Stimulated activated CD8-positive, alpha-beta memory T cell treated with anti-CD3 and anti-CD28 coated beads, Interleukin-4, amount 100 ng/mL, for 48 hours (primary cell): Measurements from ENCODE around the gene RPL7A.
A peak's percentile ranks its signal among the peaks of the same experiment; 100 is the strongest.
"Not testable (repeated sequence)": the region's sequence is repeated elsewhere in the genome, so short reads cannot be mapped to it uniquely, and the experiment has no call there.

Source experiments
- DNase-seq: peaks from one replicate; pipeline ENCODE4 v3.0.0-alpha.2; 2020

Gene RPL7A

DNA sequence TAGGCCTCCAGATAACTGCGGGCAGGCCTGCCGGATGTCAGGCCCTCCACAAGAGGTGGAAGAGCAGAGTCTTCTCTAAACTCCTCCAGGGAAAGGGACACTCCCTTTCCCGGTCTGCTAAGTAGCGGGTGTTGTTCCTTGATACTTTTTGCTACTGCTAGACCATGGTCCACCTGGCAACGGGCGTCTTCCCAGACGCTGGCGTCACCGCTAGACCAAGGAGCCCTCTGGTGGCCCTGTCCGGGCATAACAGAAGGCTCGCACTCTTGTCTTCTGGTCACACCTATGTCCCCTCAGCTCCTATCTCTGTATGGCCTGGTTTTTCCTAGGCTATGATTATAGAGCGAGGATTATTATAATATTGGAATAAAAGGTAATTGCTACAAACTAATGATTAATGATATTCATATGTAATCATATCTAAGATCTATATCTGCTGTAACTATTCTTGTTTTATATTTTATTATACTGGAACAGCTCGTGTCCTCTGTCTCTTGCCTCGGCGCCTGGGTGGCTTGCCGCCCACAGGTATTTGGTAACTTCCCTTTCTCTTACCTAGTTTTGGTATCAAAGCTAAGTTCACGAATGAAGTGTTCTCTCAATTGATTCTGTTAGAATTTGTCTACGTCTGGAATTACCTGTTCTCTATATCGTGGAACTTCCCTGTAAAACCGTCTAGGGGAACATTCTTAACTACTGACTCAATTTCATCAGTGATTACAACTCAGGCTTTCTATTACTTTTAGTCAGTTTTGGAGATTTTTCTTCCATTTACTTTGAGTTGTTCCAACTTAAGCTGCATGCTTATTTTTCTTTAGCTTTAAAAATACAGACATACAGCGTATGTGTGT lies 18.5 kb upstream of the RPL7A start:
- not testable (repeated sequence) for DNase-seq

DNA sequence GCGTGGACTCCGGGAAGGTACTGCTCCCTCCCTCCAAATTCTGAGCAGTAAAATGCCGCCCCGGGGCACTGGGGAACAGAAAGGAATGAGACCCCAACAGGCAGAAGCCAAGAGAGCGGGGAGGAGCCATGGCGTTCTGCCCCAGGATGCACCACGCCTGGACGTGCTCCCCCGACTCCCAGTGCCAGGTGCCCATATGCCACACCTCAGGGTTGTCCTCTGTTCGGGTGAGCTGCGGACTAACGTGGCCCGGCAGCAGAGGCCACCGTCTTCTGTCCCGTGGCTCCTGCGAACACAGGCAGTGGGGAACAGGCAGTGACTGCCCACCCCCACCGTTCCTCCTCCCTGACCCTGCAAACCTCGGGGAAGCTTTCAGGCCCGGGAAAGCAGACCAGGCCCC lies 16.8 kb upstream of the RPL7A start:
- no peak for DNase-seq

DNA sequence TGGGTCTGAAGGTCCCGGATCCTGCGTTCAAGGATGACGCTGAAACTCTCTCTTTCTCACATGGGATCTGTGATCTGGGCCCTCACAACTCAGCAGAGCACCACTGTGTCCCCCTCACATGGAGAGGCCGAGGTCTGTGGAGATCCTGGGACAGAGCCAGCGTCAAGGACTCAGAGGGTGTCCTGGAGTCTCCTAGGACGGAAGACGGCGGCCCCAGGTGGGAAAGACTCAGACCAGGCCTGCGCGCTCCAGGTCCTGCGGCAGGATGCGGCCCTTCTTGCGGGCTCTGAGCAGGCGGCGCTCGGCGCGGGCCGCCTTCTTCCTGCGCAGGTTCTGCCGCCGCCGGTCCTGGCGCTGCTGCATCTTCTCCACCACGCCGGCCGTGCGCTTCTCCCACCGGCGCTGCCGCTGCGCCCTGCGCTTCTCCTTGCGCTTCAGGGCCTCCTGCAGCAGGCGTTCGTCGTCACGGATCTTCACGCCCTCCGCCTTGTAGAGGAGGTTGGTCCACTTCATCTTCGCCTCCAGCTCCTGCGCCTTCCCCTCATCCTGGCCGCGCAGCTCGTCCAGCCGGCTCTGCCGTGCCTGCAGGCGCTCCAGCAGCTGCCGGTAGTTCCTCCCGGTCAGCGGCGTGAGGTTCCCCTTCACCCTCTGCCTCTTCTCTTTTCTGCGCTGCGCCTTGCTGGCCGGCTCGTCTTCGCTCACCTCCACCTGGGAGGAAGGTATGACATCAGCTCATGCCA lies 16.2 kb upstream of the RPL7A start:
- DNase-seq, result no peak

DNA sequence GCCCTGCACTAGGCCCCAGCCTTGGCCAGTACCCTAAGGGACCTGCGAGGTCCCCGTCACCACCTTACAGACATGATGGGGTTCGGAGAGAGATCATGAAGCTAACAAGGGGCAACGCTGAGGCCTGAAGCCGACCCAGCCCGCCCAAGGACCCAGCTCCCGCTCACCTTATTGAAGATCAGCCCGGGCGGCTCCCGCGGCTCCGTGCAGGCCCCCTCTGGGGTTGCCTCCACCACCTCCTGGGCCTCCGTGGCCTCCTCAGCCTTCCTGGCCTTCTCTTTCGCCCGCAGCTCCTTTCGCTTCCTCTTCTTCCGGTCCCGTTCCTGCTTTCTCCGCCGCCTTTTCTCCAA lies 15.7 kb upstream of the RPL7A start:
- DNase-seq, result no peak

DNA sequence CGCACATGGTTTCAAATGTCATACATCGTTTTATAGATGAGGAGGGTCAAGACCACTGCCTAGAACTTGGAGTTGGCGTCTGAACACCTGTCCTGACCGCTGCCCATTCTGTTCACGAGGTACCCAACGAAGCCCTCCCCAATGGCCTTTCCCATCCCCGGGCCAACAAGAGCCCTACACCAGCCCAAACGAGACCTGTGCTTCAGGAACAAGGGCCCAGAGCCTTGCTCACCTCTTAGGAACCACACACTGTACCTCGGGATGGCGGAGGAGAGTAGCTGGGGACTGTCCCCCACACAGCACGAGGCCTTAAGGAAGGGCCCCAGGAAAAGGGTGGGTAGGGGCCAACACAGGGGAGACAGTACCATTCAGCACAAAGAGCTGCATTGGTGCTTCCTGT lies 15.0 kb upstream of the RPL7A start:
- DNase-seq, result no peak

DNA sequence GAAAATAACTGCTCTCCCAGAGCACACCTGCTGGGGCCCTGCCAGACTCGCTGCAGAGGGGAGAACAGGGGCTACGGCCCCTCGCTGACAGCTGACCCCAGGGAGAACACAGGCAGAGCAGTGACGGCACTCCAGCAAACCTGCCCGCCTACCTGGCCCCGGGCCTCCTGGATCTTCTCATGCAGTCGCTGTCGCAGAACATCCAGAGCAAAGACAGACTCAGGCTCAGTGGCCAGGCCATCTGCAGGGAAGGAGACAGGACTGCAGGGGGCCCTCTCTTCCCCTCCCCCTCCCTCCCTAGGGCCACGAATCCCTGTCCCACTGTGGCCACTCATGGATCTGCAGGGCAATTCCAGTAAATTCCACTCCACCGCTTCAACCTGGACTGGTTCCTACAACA lies 14.5 kb upstream of the RPL7A start:
- no peak for DNase-seq

DNA sequence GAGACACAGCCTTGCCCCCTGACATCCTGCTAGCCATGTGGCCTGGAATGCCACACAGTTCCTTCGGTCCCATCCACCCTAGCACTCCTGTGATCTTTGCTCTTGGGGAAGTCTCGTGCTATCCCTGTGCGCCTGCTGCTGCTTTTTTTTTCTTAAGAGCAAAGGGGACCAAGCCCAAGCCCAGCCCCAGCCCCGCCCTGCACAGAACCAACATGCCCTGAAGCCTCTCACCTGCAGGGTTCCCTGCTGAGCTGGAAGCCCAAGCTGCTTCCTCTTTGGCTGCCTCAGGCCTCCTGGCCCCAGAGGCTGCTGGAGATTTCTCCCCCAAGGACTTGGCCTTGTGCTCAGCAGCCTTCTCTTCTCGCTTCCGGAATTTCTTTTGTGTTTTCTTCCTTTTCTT lies 13.9 kb upstream of the RPL7A start:
- DNase-seq, result no peak

DNA sequence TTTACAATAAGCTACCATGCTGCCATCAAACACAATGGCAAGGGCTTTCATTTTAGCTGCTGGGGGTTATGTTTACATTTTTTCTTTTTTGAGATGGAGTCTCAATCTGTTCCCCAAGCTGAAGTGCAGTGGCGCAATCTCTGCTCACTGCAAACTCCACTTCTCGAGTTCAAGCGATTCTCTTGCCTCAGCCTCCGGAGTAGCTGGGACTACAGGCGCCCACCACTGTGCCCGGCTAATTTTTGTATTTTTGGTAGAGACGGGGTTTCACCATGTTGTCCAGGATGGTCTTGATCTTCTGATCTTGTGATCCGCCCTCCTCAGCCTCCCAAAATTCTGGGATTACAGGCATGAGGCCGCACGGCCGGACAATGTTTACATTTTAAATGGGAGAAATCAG lies 13.1 kb upstream of the RPL7A start:
- peak; percentile 24 for DNase-seq

DNA sequence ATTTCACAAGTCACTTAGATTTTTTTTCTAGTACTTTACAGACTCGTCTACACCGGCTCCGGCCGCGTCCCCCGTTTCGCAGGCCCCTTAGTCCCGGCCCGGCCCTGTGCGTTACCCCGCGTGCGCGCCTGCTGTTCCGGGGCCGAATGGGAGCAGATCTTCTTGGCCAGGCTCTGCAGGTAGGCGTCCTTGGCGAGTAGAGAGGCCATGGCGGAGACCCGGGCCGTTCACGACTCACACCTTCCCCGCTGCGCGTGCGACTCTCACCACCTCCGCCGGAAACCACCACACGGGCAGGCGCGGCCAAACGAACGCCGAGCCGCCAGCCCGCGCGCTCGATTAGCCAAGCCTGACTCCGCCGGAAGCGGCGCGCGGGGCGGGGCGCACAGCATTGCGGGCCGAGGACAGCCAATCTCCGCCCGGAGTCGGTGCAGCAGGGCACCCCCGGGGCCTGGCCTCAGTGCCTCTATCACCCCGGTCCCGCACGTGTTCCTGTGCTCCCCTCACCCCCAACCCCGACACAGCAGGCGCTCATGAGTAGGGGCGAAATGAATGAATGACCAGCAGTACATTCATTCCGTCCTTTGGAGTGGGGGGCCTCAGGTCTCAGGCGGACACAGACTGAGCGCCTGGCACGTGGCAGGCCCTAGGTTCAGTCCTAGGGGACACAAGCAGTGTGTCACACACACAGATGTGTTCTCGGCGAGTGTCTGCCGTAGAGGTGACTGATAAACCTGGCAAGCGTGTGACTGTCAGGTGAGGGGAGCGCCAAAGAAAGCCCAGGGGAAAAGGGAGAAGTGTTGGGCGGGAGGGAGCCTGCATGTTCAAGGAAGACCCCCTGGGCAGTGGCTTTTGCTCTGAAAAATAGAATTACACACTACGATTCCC lies 11.8 kb upstream of the RPL7A start, which contains the start of gene SURF6:
Gene SURF6, minus strand, starts transcription at position 265 of the 888 bp plus-strand sequence. Its CDS starts 56 bp downstream, at position 209.
- peak; percentile 95 for DNase-seq

DNA sequence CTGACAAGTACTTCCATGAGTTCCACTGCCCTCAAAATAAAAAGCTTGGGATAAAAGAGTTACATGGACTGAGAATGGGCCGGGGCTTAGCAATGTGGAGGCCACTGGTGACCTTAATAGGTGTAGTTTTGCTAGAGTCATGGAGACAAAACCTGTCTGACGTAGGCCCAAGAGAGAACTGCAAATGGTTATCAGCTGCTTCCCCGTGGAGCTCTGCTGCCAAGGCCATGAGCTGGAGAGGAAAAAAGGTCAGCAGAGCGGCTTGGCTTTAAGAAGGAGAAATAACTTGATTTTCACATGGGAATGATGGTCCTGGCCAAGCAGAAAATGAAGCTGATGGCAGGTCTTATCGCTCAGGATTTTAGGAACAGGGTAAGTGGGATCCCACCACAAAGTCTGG lies 8.4 kb upstream of the RPL7A start:
- no peak for DNase-seq

DNA sequence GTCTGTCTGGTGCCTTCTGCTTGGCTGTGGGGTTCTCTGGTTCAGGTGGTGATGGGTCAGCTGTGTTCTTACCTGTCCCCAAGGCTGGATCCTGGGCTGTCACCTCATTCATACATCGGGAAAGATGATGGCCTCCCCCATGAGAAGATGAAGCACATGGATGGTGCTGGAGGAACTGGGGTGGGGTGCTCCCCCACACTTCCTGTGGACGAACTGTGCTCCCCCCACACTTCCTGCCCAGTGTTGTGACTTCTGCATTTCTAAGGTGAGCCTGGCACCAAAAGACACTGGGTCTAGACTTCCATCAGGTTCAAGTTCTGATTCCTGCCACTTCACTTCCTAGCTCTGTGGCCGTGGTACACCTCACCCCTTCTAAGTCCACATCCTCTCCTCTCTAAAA lies 7.8 kb upstream of the RPL7A start:
- no peak for DNase-seq

DNA sequence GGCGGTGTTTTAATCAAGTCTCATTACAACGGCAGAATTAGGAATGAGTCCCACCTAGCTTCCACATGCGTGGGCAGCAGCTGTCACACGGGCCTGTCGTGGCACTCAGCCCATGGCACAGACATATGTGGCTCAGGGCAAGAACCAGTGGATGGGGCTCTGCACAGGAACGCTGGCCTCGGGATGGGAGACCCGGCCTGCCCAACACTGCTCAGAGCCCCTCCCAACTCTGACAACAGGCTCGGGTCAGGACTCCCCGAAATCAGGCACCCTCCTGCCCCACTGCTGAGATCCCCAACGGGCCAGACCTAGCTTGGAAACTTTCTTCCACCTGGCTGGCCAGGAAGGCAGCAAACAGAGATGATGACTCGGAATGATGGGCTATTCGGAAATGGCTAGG lies 7.1 kb upstream of the RPL7A start:
- no peak for DNase-seq

DNA sequence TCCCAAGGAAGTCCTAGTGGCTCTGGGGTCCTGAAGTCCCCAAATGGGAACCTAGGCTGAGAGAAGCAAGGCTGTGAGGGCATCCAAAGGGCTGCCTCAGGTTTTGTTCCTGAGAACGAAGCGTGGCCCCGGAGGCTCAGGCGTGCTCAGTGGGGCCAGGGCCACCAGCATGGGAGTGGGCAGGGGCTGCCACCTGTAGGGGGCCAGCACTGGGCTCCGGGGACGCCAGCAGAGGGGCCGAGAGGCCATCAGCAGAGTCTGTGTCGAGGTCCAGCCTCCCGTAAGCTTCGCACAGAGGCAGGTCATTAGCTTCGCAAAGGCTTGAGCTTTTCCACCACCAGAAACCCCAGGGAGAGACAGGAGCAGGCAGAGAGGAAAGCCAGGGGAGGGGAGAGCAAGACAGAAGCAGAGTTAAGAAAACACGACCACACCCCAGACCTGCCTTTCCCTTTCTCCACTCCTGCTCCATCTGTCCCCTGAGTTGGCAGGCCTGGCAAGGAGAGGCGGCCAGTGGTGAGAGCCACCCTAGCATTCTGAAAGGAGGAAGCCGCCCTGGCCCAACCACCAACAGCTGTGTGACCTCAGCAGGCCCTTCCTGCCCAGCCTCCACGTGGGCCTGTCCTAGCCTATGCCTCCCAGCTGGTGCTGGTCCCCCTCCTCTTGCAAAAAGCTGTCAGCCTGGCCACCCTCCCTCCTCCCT lies 6.5 kb upstream of the RPL7A start:
- no peak for DNase-seq

DNA sequence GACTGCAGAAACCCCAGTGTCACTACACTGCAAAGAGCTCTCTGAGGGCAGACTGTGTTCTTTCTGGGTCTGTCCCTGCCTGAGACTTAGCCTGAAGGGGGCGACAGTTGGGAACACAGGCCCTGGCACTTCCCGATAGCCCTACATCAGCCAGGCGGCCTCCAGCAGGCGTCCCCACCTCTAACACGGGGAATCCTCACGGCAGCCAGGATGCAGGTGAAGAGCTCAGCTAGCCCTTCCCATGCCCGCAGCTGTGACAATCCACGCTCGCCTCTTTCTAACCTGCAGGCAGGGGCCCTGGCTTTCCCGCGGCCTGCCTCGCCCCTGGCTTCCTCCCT lies 6.0 kb upstream of the RPL7A start:
- DNase-seq, result no peak

DNA sequence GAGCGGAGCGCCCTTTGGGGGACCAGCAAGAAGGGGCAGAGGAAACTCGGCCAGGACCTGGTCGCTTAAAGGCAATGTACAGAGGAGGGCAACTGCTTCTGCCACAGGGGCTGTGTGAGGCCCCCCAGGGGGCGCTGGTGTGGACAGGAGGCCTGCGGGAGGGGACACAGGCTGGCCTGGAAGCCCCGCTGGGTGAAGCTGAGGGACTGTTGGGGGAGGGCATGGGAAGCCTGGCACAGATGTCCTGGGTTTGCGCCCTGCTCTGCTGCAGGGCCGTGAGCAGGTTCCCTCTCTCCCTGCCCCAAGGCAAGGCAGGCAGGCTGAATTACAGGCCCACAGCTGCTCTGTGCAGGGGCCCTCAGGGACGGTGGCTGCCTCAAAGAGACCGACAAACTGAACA lies 5.4 kb upstream of the RPL7A start:
- no peak for DNase-seq

DNA sequence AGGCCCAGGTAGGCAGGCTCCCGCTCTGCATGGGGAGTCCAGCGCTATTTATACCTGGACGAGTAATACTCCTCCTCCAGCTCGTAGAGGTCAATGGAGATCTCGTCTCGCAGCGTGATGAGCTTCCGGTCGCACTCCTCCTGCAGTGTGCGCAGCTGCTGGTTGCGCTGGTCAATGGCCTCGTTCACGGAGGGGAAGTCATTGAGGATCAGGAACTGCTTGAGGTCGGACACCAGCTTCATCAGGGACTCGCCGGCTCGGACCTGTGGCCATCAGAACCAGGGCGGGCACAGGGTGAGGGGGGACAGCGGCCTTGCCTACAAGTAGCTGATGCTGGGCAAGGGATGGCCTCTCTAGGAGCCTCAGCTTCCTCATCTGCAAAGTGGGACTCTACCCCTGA lies 3.9 kb upstream of the RPL7A start:
- DNase-seq, result no peak

DNA sequence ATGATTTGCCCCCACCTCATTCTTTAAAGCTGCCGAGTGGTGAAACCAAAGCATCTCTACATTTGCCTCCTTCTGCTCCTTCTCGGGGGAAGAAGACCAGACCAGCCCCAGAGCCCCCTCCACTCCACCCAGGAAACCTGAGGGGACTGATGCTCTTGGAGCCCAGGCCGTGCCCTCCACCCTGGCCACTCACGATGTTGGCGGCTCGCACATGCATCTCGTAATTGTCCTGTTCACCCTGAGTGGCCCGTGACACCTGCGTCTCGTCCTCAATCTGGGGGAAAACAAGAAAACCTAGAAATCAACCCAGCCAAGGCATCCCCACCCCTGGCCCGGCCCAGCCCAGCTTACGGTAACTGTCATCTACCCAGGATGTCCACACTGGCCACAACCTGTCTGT lies 3.0 kb upstream of the RPL7A start:
- DNase-seq, result no peak

DNA sequence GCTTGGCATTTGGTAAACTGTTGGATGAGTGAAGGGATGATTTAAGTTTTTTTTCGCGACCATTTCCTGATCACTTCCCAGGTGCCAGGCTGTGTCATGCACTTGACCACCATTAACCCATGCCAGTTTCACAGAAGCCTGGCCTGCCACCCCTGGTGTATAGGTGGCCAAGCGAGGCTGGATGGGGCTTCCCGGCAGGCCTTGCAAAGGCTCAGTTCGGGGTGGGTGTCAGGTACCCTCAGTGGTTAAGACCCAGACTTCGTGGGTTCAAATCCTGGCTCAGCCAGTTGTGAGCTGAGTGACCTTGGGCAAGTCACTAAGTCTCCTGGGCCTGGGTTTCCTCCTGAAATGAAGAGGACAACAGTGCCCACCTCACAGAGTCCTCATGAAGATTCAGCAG lies 2.4 kb upstream of the RPL7A start:
- no peak for DNase-seq

DNA sequence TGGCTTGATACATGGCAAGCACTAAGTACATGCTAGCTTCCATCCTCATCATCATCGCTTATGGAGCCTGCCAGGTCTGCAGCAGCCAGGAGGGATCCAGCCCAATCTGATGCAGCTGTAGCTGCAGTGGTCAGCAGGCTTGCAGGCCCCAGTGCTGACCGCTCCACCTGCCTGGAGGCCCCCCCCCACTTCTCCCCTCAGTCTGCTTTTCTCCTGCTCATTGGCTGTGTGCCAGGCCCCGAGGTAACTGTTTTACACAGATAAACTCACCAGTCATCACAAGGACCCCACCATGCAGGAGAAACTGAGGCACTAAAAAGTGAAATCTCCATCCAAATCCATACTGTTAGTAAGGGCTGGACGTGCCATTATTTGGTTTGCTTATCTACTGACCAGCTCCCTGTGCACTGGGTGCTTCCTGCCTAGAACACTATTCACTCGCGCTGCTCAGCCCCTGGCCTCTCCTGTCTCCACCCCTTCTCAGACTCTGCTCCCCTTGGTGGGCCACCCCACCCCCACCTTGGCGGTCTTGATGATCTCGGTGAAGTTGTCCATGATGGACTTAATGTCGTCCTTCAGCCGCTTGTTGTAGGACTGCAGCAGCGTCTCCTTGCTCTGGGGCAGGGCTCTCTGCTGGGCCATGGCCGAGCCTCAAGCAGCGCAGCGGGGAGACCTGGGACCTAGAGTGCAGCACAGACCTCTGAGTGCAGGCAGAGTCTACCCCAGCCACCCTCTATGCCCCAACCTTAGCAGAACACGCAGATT lies 1.8 kb upstream of the RPL7A start:
- no peak for DNase-seq

DNA sequence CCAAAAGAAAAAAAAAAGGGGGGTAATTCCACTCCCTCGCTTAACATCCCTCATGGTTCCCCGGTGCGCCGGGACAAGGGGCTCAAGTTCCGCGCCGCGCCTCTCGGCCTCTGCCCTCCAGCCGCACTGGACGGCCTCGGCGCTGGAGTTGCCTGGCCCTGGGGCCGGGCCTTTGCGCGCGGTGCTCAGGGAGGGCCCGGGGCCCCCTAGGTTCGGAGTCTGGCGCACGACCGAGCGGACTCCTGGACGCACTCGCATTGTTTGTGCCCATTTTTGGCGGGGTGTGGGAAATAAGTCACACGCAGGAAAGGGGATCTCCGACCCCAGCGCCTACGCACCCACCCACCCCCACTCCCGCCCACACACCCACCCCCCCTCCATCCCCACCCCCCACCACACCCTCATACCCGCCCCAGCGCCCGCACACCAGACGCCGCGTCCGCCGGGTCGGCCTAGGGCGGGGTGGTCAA lies 468 bp upstream of the RPL7A start:
- DNase-seq, result no peak

DNA sequence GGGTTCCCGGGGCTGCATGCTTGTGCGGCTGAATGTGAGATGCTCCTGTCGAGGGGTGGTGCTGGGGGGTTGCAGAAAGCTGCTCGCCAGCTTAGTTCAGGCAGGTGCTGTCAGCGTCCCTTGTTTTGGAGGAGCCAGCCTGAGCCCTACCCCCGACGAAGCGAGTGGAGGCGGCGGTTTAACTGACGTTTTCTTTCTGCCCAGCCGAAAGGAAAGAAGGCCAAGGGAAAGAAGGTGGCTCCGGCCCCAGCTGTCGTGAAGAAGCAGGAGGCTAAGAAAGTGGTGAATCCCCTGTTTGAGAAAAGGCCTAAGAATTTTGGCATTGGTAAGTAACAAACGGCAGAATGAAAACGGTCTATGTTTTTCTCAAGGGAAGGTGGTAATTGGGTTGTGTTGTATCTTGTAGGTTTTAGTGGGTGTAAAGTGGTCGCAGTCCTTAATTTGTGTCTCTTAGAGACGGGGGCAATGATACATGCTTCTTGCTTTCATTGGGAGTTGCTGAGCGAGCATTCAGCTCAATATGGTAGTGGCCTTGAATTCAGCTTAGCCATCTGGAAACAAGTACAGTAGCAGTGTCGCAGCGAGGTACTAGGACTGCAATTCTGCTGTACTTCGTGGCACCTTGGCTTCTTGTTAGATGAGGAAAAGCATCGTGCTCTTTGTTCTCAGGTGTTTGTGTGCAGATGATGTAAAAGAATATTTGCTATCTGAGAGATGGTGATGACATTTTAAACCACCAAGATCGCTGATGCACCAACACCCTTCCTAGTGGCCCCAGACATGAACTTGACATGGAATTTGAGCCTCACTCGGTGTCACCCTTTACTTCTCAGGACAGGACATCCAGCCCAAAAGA lies 928 bp downstream of the RPL7A start:
- DNase-seq, result no peak
